Keratinocyte (primary cell): Measurements from ENCODE around the gene POTEJ. TPM values are rescaled to one million over a fixed set of nuclear protein-coding genes. Genes with fewer than 3 reads are reported as not detected.
"Not testable (repeated sequence)": the region's sequence is repeated elsewhere in the genome, so short reads cannot be mapped to it uniquely, and the experiment has no call there.

Experiments
- DNase-seq: peaks from one replicate; pipeline ENCODE4 v3.0.0-alpha.2; 2011; ENCODE audit warnings: low read depth, missing footprints, low spot score
- FAIRE-seq: peaks from 2 replicates; lab custom pipeline; 2011; peaks lifted over from hg19 to GRCh38; lab: Jason Lieb, UNC
- H2AFZ ChIP-seq: 2 replicates; pipeline ENCODE4 v1.6.0; 2012; ENCODE audit warnings: low read length, control low read depth, inconsistent platforms; ENCODE audit not compliant: control insufficient read depth
- H3K27ac ChIP-seq: 2 replicates; pipeline ENCODE4 v1.5.1; 2011; ENCODE audit warnings: low read length; ENCODE audit not compliant: control insufficient read depth, insufficient read depth
- H3K27me3 ChIP-seq: 3 replicates; pipeline ENCODE4 v1.6.0; 2011; ENCODE audit warnings: low read length; ENCODE audit not compliant: control insufficient read depth, insufficient read depth; ENCODE audit errors: extremely low read depth
- H3K36me3 ChIP-seq, 2 experiments: 2 replicates in 1 of 2; 3 replicates in 1 of 2; pipeline ENCODE4 v1.5.1; 2011; ENCODE audit warnings: low read length in 2 of 2, mild to moderate bottlenecking in 1 of 2; ENCODE audit not compliant: control insufficient read depth in 2 of 2, insufficient read depth in 2 of 2; ENCODE audit errors: extremely low read depth in 1 of 2
- H3K4me1 ChIP-seq: 3 replicates; pipeline ENCODE4 v1.5.1; 2011; ENCODE audit warnings: low read length; ENCODE audit not compliant: control insufficient read depth, insufficient read depth; ENCODE audit errors: extremely low read depth
- H3K4me2 ChIP-seq: 3 replicates; pipeline ENCODE4 v1.6.0; 2011; ENCODE audit warnings: low read depth, low read length; ENCODE audit not compliant: control insufficient read depth, insufficient read depth; ENCODE audit errors: extremely low read depth
- H3K4me3 ChIP-seq, 3 experiments: fragments of 200-600 bp in 1 of 3; sonication (generic) in 1 of 3; 2 replicates in 2 of 3; 3 replicates in 1 of 3; pipeline ENCODE4 v1.5.1; 2011 to 2016; ENCODE audit warnings: low read length in 3 of 3, mild to moderate bottlenecking in 3 of 3, control low read depth in 2 of 3, inconsistent platforms in 1 of 3, low read depth in 1 of 3, mixed read lengths in 1 of 3, mixed run types in 1 of 3, moderate library complexity in 1 of 3; ENCODE audit not compliant: control insufficient read depth in 2 of 3, insufficient read depth in 2 of 3; ENCODE audit errors: extremely low read depth in 1 of 3
- H3K79me2 ChIP-seq: 2 replicates; pipeline ENCODE4 v1.6.0; 2012; ENCODE audit warnings: low read length; ENCODE audit not compliant: control insufficient read depth, insufficient read depth
- H3K9ac ChIP-seq: 3 replicates; pipeline ENCODE4 v1.6.0; 2011; ENCODE audit warnings: low read length; ENCODE audit not compliant: control insufficient read depth, insufficient read depth; ENCODE audit errors: extremely low read depth
- H3K9me1 ChIP-seq: 3 replicates; pipeline ENCODE4 v1.6.0; 2011; ENCODE audit warnings: low read length; ENCODE audit not compliant: control insufficient read depth, insufficient read depth; ENCODE audit errors: extremely low read depth
- H3K9me3 ChIP-seq: 2 replicates; pipeline ENCODE4 v1.5.1; 2012; ENCODE audit warnings: low read depth, low read length; ENCODE audit not compliant: control insufficient read depth
- H4K20me1 ChIP-seq: 3 replicates; pipeline ENCODE4 v1.6.0; 2011; ENCODE audit warnings: low read length; ENCODE audit not compliant: control insufficient read depth, insufficient read depth; ENCODE audit errors: extremely low read depth
- dilution Hi-C: fragments of 300-500 bp; cut with MboI; formaldehyde crosslinking; loops from one replicate; pipeline ENCODE4 v1.7.0; 2020; ENCODE audit warnings: low sequenced_read_pairs; ENCODE audit not compliant: extremely low pct_ligation_motif_present
- polyA plus RNA-seq, 5 experiments: library from polyadenylated mRNA; depleted of rRNA in 3 of 5; stranded (reverse) in 3 of 5; stranded (forward) in 1 of 5; unstranded in 1 of 5; fragments of >200 nt; gene quantifications; 1 replicate in 1 of 5; 2 replicates in 3 of 5; 3 replicates in 1 of 5; pipeline versions ENCODE4 v1.2.1 to v1.2.3, GENCODE V29; 2011 to 2012; ENCODE audit warnings: missing spikeins in 2 of 5, low read depth in 1 of 5, low replicate concordance in 1 of 5

The POTEJ gene
- polyA plus RNA-seq, 1 donor (not counting 4 experiments of a cell fraction or from before 2014, with no cell fraction given) = not detected

GRCh38 chr2:130592791-130593414 is 18.3 kb upstream of the POTEJ start:
- H2AFZ ChIP-seq, H3K79me2 ChIP-seq, H3K9me1 ChIP-seq, DNase-seq, H3K27ac ChIP-seq, H3K36me3 ChIP-seq, H3K4me3 ChIP-seq, H3K9ac ChIP-seq, FAIRE-seq, H3K9me3 ChIP-seq, H3K4me2 ChIP-seq, dilution Hi-C loops, H4K20me1 ChIP-seq, H3K27me3 ChIP-seq, H3K4me1 ChIP-seq: not testable (repeated sequence)

DNA sequence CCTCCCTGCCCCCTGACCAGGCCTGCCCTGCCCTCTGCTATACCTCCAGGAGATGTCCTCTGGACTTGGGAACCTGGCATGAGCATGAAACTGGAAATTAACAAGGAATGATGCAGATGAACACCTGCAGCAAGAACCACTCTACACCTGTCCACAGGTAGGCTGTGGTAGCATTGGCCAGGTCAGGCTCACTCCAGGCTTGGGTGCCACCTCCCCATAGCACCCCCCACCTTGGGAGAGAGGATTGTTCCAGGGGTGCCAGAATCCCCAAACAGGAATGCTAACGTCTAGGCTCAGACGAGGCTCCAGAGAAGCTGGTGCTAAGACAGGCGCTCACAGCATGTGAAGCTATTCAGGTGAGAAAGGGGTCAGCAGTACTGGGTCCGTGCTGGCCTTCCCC is 17.2 kb upstream of the POTEJ start:
- H3K9me3 ChIP-seq, FAIRE-seq, H4K20me1 ChIP-seq, H3K36me3 ChIP-seq, H3K27me3 ChIP-seq, dilution Hi-C loops, DNase-seq, H3K4me1 ChIP-seq, H3K4me2 ChIP-seq, H2AFZ ChIP-seq, H3K4me3 ChIP-seq, H3K9me1 ChIP-seq, H3K9ac ChIP-seq, H3K79me2 ChIP-seq, H3K27ac ChIP-seq: not testable (repeated sequence)

- H3K9me1 ChIP-seq, FAIRE-seq, H3K79me2 ChIP-seq, H3K27ac ChIP-seq, H2AFZ ChIP-seq, H3K27me3 ChIP-seq, H3K9me3 ChIP-seq, H3K4me1 ChIP-seq, H3K9ac ChIP-seq, H4K20me1 ChIP-seq, DNase-seq, H3K4me2 ChIP-seq, dilution Hi-C loops, H3K36me3 ChIP-seq, H3K4me3 ChIP-seq: not testable (repeated sequence)
Observed at GRCh38 chr2:130596757-130597156, 14.5 kb upstream of the POTEJ start.

GRCh38 chr2:130597994-130598393 is 13.2 kb upstream of the POTEJ start:
- H3K9ac ChIP-seq, H2AFZ ChIP-seq, H4K20me1 ChIP-seq, H3K4me1 ChIP-seq, DNase-seq, FAIRE-seq, H3K9me1 ChIP-seq, H3K27ac ChIP-seq, H3K4me2 ChIP-seq, dilution Hi-C loops, H3K4me3 ChIP-seq, H3K9me3 ChIP-seq, H3K27me3 ChIP-seq, H3K36me3 ChIP-seq, H3K79me2 ChIP-seq: not testable (repeated sequence)

DNA sequence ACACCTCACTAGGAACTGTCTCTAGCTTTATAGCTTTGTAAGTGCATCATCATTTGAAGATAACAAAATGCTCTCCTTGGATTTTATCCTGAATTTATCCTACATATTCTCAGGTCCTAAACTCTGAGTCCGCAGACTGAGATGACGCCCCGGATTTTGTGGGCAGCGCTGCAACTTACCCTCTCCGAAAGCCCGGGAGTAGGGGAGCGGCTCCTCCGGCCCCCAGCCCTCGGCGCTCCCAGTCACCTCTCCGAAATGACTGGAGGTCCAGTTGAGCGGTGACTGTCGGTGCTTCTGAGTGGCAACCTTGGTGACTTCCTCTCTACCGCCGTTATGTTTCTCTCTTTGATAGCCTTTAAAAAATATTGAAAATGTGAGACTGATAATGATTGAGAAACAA is 12.8 kb upstream of the POTEJ start:
- H4K20me1 ChIP-seq, H3K4me1 ChIP-seq, H3K9me3 ChIP-seq, DNase-seq, dilution Hi-C loops, H3K4me3 ChIP-seq, FAIRE-seq, H3K79me2 ChIP-seq, H3K27me3 ChIP-seq, H3K36me3 ChIP-seq, H3K27ac ChIP-seq, H3K4me2 ChIP-seq, H3K9me1 ChIP-seq, H3K9ac ChIP-seq, H2AFZ ChIP-seq: not testable (repeated sequence)
